ENCODE measurements around the gene IDI2. TPM values are rescaled to one million over a fixed set of nuclear protein-coding genes. Genes with fewer than 3 reads are reported as not detected.

IDI2 gene
- polyA plus RNA-seq, 2 of the 4 experiments (the other 2 are of a cell fraction), result not detected

DNA sequence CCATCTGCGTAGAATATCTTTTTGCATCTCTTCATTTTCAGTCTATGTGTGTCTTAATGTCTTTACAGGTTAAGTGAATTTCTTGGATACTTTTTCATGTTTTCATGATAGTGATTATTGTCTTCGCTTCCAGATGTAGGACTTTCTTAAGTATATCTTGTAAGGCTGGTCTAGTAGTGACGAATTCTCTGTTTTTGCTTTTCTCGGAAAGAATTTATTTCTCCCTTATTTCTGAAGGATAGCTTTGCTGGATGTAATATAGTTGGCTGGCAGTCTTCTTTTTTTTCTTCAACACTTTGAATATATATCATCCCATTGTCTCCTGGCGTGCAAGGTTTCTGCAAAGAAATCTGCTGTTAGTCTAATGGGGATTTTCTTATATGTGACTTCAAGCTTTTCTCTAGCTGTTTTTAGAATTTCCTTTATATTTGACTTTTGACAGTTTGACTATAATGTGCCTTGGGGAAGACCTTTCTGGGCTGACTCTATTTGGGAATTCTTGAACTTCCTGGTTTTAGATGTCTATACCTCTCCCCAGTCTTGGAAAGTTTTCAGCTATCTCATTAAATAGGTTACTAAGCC lies 23.1 kb downstream of the IDI2 start (continued):
- TF ChIP-seq PHF8 (IDR thresholded peaks at IDR 0.05; ENCODE audit: borderline replicate concordance, low read depth) (no peak), CHD2 (IDR thresholded peaks at IDR 0.05; ENCODE audit: low read length, partially characterized antibody) (no peak), RARB (CRISPR knock-in tag; IDR thresholded peaks at IDR 0.05) (no peak), MAZ (IDR thresholded peaks at IDR 0.05; ENCODE audit: borderline replicate concordance, low read depth, low read length) (no peak), CBX2 (IDR thresholded peaks at IDR 0.05; ENCODE audit: borderline replicate concordance, low read depth) (no peak), GATA3 (IDR thresholded peaks at IDR 0.05; ENCODE audit: borderline replicate concordance) (no peak)
- TF ChIP-seq, protein P1, sequence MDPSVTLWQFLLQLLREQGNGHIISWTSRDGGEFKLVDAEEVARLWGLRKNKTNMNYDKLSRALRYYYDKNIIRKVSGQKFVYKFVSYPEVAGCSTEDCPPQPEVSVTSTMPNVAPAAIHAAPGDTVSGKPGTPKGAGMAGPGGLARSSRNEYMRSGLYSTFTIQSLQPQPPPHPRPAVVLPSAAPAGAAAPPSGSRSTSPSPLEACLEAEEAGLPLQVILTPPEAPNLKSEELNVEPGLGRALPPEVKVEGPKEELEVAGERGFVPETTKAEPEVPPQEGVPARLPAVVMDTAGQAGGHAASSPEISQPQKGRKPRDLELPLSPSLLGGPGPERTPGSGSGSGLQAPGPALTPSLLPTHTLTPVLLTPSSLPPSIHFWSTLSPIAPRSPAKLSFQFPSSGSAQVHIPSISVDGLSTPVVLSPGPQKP (IDR thresholded peaks at IDR 0.05; ENCODE audit: low read depth, low read length), result no peak

DNA sequence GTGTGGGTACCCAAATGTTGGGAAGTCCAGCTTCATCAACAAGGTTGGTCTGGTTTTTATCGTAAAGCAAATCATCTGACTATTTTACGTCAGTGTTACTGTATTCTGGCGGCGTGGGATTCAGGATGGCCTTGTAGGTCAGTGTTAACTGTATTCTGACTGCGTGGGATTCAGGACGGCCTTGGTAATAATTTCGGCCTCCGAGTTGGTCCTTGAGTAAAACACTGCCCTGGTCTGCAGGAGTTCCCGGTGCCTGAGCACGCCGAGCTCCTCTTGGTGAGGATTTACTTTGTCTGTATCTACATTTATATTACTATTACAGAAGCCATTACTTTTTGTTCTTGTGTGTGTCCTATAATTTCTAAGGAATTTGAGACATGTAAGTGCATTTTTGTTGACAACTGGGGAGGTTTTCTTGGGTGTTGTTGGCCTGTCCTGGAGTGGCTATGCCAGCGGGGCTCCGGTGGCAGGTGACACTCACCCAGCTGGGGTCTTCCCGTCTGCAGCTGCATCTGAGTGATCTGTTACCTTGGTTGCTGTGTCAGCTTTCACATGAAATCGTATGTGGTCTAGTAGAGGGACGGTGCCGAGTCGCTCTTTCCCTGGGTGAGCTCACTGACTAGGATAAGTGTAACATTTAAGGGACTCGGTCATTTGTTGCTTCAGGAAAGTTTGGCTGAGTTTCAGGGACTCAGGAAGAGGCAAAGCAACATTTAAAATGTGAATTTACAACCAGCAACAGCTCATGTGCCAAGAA lies 28.2 kb downstream of the IDI2 start:
- DNase-seq (ENCODE audit: low read depth in 1 of 2, low spot score in 1 of 2), result no peak
- ChIA-PET POLR2A (no interaction called here), CTCF (interaction anchor here (0.9 to 2.4 kb wide), 3 partner anchors 9 to 34 kb away, joined by 3 to 6 read pairs (median 3); partner anchors contain the start of gene GTPBP4)
- TF ChIP-seq HEYL (CRISPR knock-in tag; IDR thresholded peaks at IDR 0.05) (no peak), HOXB13 (CRISPR knock-in tag; IDR thresholded peaks at IDR 0.05; ENCODE audit: low read depth) (no peak), JUNB (IDR thresholded peaks at IDR 0.05) (no peak), CBX2 (IDR thresholded peaks at IDR 0.05; ENCODE audit: borderline replicate concordance, low read depth) (no peak), FOXS1 (CRISPR knock-in tag; IDR thresholded peaks at IDR 0.05) (no peak), MYC (IDR thresholded peaks at IDR 0.05; ENCODE audit: borderline replicate concordance, low read length) (no peak), EHF (CRISPR knock-in tag; IDR thresholded peaks at IDR 0.05) (no peak)
- TF ChIP-seq, protein P2, sequence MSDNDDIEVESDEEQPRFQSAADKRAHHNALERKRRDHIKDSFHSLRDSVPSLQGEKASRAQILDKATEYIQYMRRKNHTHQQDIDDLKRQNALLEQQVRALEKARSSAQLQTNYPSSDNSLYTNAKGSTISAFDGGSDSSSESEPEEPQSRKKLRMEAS (IDR thresholded peaks at IDR 0.05), result no peak
- no peaks in the 10 kb centered on the region for H3K4me1 ChIP-seq
- WGBS (ENCODE audit: missing lambda C conversion rate), result 85% methylated on average over 19 of the region's 19 CpGs
- FAIRE-seq, result no peak
- no peak overlapping the region for H3K4me3 ChIP-seq
- peaks cover 14% of the 10 kb centered on the region for H3K9me3 ChIP-seq
- no peak overlapping the region for H3K4me2 ChIP-seq
- no peak for ATAC-seq
- no peak overlapping the region for H3K27ac ChIP-seq

DNA sequence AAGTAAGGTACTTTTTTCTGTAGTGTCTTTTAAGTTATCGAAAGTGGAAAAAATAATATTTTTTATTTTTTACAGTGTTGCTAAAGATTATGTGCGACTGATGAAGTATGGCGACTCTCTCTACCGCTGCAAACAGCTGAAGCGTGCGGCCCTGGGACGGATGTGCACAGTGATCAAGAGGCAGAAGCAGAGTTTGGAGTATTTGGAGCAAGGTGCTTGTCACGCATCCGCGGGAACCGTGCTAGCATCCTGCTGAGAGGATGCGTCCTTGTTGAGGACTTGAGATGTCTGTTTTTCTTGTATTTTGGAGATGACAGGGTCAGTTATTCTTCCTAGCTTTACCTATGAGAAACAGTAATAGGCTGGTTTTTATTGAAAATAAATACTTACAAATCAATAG lies 29.6 kb downstream of the IDI2 start:
- Histone ChIP-seq H3K9me3 (no peaks in the 10 kb centered on the region), H3K27ac (no peak overlapping the region), H3K4me3 (no peak overlapping the region), H3K4me2 (no peak overlapping the region), H3K4me1 (peaks cover under 1% of the 10 kb centered on the region; the same call in 1 of the 3 replicates)
- ChIA-PET POLR2A (no interaction called here), CTCF (no interaction called here)
- no peak for ATAC-seq
- TF ChIP-seq KDM5A (IDR thresholded peaks at IDR 0.05) (no peak), CBX2 (IDR thresholded peaks at IDR 0.05; ENCODE audit: borderline replicate concordance, low read depth) (no peak), HEYL (CRISPR knock-in tag; IDR thresholded peaks at IDR 0.05) (no peak), CHD4 (IDR thresholded peaks at IDR 0.05; ENCODE audit: borderline replicate concordance) (no peak), MAFK (IDR thresholded peaks at IDR 0.05; ENCODE audit: partially characterized antibody) (no peak), RCOR1 (IDR thresholded peaks at IDR 0.05; ENCODE audit: low read depth, low read length) (no peak), CBX8 (IDR thresholded peaks at IDR 0.05) (no peak), SMC3 (IDR thresholded peaks at IDR 0.05) (no peak), CHD2 (IDR thresholded peaks at IDR 0.05; ENCODE audit: low read length, partially characterized antibody) (no peak), MYC (IDR thresholded peaks at IDR 0.05; ENCODE audit: borderline replicate concordance, low read length) (no peak), JUN (IDR thresholded peaks at IDR 0.05) (no peak), HOXA7 (CRISPR knock-in tag; IDR thresholded peaks at IDR 0.05) (no peak), RAD21 (conservative IDR thresholded peaks at IDR 0.05 in 1 of 2, IDR thresholded peaks at IDR 0.05 in 1 of 2) (no peak), TP53 (CRISPR knock-in tag; IDR thresholded peaks at IDR 0.05) (no peak)
- TF ChIP-seq, protein P3, sequence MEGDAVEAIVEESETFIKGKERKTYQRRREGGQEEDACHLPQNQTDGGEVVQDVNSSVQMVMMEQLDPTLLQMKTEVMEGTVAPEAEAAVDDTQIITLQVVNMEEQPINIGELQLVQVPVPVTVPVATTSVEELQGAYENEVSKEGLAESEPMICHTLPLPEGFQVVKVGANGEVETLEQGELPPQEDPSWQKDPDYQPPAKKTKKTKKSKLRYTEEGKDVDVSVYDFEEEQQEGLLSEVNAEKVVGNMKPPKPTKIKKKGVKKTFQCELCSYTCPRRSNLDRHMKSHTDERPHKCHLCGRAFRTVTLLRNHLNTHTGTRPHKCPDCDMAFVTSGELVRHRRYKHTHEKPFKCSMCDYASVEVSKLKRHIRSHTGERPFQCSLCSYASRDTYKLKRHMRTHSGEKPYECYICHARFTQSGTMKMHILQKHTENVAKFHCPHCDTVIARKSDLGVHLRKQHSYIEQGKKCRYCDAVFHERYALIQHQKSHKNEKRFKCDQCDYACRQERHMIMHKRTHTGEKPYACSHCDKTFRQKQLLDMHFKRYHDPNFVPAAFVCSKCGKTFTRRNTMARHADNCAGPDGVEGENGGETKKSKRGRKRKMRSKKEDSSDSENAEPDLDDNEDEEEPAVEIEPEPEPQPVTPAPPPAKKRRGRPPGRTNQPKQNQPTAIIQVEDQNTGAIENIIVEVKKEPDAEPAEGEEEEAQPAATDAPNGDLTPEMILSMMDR (IDR thresholded peaks at IDR 0.05), result no peak
- TF ChIP-seq, protein P4, sequence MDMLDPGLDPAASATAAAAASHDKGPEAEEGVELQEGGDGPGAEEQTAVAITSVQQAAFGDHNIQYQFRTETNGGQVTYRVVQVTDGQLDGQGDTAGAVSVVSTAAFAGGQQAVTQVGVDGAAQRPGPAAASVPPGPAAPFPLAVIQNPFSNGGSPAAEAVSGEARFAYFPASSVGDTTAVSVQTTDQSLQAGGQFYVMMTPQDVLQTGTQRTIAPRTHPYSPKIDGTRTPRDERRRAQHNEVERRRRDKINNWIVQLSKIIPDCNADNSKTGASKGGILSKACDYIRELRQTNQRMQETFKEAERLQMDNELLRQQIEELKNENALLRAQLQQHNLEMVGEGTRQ (IDR thresholded peaks at IDR 0.05), result no peak
- TF ChIP-seq, protein P5, sequence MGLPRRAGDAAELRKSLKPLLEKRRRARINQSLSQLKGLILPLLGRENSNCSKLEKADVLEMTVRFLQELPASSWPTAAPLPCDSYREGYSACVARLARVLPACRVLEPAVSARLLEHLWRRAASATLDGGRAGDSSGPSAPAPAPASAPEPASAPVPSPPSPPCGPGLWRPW (IDR thresholded peaks at IDR 0.05), result no peak
- TF ChIP-seq, protein P6, sequence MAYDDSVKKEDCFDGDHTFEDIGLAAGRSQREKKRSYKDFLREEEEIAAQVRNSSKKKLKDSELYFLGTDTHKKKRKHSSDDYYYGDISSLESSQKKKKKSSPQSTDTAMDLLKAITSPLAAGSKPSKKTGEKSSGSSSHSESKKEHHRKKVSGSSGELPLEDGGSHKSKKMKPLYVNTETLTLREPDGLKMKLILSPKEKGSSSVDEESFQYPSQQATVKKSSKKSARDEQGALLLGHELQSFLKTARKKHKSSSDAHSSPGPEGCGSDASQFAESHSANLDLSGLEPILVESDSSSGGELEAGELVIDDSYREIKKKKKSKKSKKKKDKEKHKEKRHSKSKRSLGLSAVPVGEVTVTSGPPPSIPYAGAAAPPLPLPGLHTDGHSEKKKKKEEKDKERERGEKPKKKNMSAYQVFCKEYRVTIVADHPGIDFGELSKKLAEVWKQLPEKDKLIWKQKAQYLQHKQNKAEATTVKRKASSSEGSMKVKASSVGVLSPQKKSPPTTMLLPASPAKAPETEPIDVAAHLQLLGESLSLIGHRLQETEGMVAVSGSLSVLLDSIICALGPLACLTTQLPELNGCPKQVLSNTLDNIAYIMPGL (CRISPR knock-in tag; IDR thresholded peaks at IDR 0.05; ENCODE audit: borderline replicate concordance), result no peak
- no peak for DNase-seq (ENCODE audit: low read depth in 1 of 2, low spot score in 1 of 2)
- no peak for FAIRE-seq
- 94% methylated on average over 12 of the region's 12 CpGs for WGBS (ENCODE audit: missing lambda C conversion rate)

All from A549 (cell line).